NCI-H526 treated with DMSO at 0.1 percent for 48 hours (cell line): ENCODE data around the gene PDPK1.
"Not testable (repeated sequence)": the region's sequence is repeated elsewhere in the genome, so short reads cannot be mapped to it uniquely, and the experiment has no call there.

Experiments used
- DNase-seq: peaks from one replicate; lab custom pipeline; 2025; lab: John Stamatoyannopoulos, UW

PDPK1 gene

DNA sequence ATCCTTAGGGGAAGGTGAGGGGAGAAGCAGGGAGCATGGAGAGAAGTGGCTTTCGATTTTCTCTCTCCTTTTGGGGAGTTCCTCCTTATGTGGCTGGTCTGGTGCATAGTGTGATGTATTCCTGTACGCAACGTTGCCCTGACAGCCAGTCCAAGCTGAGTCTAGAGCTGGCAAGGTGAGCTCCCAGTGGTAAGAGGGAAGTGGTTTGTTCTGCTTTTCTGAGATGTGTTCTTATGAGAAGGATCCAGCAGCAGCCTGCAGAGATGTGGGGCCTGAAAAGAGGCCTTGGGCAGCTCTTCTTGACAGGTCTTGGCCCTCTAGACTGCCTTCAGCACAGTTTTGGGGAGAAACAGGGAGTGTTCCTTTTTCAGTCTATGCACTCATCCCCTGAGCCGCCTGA lies 3.1 kb downstream of the PDPK1 start:
- DNase-seq = not testable (repeated sequence)

DNA sequence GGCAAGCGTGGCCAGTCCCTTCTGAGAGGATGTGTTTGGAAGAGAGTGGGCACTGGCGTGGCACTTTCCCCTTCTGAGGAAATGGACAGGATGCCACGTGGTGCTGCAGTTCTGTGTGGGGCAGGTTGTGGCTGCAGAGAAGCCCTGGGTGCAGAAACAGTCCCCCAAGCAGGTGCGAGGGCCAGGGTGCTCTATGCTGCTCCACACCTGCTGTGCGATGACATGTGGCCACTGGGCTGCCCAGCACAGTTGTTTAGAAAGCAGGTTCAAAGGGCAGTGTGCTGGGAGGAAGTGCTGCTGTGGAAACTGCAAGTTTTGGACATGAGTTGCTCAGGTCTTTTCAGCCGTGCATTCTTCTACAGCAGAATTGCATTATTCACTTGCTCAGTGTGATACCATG lies 3.6 kb downstream of the PDPK1 start:
- not testable (repeated sequence) for DNase-seq

DNA sequence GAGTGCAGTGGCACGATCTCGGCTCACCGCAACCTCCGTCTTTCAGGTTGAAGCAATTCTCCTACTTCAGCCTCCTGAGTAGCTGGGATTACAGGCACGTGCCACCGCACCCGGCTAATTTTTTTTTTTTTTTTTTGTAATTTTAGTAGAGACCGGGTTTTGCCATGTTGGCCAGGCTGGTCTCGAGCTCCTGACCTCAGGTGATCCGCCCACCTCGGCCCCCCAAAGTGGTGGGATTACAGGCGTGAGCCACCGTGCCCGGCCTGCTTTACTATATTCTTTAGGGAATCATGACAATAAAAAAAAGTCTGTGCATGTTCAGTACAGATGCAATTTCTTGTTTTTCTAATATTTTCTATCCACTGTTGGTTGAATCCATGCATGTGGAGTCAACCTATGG lies 6.0 kb downstream of the PDPK1 start:
- DNase-seq = not testable (repeated sequence)

DNA sequence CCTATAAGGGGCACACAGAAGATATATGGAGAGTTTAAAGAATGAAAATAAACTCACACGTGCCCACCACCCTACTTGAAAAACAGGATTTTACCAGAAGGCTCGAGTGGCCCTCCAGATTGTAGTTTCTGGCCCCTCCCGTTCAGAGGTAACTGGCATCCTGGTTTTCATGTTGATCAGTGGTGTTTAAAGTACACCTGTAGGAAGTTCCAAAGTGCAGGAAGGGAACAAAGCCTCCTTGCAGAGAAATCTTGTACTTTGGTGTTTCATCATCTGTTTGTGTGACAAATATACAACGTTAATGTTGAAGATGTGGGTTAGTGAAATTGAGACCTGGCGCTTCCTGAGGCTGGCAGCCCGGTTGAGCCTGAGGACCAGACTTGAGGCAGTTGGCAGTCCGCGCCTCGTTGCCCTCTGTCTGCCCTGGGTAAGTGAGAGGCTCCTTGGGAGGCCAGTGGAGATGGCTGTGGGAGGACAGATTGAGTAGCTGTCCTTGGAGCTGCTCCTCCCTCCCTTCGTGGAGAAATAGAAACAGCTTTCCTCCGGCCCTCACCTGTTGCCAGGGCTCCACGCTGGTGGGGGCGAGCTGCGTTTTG lies 12.6 kb downstream of the PDPK1 start:
- not testable (repeated sequence) for DNase-seq

DNA sequence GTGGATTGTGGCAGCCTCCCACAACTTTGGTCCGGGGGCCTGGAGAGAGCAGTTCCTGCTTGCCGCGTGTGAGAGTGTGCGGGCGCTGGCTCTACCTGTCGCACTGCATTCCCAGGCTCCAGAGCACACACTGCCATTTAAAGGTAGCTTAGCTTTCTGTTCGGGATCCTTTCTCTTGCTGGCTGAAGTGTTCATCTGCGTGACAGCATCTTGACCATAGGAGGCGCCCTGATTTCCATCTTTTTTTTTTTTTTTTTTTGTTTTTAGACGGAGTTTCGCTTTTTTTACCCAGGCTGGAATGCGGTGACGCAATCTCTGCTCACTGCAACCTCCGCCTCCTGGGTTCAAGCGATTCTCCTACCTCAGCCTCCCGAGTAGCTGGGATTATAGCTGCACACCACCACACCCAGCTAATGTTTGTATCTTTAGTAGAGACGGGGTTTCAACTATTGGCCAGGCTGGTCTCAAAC lies 13.6 kb downstream of the PDPK1 start:
- not testable (repeated sequence) for DNase-seq

DNA sequence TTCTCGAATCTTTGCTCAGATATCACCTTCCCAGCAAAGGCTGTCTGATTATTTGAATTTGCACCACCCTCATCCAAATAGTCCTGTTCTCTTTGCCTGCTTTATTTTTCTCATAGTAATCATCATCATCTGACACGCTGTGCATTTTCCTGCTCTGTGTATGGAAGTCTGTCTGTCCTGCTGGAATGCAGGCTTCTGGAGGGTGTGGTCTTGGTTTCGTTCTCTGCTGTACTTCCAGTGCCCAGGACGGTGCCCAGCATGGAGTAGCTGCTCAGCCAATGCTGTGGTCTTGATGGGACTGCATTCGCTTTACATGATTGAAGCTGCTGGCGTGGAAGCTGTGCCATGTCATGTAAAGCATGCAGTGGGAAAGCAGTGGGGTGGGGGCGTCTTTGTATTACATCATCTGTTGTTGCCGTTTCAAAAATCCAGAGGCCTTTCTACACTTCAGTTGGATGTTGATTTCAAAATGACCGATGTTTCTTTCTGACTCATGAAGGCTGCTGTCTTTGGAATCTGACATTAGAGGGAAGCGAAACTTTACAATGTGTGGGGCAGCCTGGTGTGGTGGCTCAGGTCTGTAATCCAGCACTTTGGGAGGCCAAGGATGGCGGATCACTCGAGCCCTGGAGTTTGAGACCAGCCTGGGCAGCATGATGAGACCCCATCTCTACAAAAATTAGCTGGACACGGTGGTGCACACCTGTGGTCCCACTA lies 17.0 kb downstream of the PDPK1 start:
- not testable (repeated sequence) for DNase-seq

DNA sequence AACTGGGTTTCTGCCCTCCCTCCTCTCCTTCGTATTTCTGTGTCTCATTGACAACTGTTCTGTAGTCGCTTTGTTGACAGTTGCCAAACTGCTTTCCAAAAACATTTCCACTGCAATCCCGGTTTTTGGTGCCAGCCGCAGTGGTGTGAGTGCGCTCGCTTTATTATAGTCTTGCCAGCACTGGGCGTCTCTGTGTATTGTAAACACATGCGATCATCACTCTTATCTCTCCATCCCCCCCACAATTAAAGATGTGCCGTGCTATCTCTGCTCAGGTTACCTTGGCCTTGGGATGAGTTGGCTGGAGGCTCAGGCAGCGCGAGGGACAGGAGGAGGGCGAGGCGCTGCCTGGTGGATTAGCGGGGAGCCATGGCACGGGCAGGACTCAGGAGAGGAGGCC lies 19.3 kb downstream of the PDPK1 start:
- not testable (repeated sequence) for DNase-seq

DNA sequence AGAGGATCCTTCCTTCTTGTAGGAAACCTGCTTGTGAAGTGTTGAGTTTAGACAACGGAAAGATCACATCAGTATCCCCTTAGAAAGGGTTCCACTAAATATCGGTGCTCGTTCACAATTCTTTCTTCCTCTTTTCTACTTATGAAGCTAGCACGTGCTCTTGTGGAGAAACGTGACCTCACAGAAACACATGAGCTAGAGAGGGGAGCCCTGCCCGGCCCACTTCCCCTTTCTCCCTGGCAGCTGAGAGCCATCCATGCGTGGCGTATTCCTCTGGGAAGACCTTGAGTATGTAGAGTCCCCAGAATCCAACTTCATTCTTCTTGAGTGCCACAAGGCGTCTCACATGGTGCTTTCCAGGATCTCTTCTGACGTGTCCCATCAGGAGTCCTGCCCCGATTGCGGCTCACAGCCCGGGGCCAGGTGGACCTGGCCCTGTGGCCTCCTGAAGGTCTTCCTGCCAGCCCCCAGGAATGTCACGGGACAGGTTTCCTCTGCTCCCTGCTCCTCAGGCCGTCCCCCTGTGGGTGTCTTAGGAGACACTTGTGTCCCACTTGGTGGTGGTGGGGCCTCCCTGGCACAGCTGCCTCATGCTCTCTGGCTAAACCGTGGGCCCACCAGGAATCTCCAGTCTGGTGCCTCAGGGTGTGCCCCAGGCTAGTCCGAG lies 22.4 kb downstream of the PDPK1 start:
- DNase-seq = not testable (repeated sequence)

DNA sequence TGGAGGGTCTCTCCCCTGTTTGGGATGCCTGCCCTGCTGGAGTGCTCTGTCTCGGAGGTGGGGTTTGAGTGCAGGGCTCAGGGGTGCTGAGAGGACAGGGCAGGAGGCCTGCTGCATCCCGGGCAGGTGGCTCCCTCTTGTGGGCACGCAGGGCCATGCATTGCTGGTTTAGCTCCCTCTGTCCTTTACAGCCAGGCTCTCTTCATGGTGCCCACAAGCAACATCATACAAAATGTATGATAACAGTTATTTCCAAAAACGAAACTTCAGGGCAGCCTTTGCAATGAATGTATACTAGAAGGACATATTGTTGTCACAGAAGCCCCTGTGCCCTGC lies 22.9 kb downstream of the PDPK1 start:
- not testable (repeated sequence) for DNase-seq

DNA sequence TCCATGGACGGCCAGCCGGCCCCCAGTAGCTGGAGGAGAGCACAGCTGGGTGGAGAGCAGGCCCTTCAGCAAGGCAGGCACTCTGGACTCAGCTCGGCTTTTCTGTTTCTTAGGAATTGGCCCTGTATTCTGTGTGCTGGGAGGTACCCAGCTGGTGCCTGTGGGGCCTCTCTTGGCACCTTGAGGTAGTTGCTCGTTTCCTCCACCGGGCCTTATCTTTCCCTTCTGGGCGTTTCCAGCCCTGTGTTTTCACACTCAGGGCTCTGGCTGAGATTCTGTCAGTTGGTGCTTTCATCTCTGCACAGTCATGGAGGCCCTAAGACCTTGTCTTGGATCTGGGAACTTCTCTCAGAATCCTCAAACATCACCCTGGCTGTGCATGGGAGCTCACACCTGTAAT lies 29.7 kb downstream of the PDPK1 start:
- not testable (repeated sequence) for DNase-seq

DNA sequence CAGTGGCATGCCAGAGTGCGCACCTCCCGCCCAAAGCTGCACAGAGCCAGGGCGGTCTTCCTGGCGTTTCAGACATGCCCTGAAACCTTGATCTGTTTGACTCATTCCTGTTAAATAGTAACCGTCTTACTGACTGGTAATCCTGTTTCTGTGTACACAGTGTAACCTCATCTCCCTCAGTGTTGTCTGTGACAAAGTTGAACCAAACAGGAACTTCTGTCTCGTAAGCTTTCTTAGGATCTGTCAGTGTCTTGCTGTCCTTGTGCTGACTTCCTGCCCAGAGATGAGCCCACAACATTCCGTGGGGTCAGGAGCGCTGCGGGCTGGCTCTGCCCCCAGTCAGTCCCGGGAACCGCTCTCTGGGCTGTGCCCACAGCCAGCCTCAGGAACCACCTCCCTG lies 30.8 kb downstream of the PDPK1 start:
- DNase-seq = not testable (repeated sequence)

DNA sequence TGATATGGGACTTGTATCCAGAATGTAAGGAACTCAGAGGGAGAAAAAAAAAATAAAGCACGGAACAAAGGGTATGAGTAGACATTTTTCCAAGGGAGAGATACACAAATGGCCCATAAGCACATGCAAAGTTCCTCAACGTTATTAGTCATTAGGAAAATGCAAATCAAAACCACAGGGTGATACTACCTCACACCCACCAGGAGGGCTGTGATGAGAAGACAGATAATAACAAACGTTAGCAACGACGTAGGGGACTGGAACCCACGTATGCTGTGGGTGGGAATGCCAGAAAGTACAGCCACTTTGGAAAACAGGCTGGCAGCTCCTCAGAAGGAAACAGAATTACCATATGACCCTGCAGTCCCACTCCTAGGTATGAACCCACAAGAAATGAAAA lies 34.9 kb downstream of the PDPK1 start:
- not testable (repeated sequence) for DNase-seq

DNA sequence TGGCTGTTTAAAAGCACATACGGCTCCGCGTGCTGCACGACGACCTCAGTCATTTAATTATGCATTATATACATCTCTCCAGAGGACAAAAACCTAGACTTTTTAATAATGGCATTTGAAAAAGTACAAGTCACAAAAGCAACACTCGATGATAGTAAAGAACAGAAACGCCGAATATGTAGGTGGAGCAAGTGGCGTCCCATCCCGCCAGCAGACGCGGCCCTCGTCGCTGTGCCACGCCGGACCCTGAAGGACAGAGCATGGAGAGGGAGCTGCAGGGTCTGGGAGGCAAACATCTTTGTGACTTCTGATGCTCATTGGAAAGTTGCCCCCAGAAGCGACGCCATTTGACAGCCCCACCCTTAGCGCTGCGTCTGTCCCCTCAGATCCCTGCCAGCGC lies 38.0 kb downstream of the PDPK1 start:
- DNase-seq = not testable (repeated sequence)

DNA sequence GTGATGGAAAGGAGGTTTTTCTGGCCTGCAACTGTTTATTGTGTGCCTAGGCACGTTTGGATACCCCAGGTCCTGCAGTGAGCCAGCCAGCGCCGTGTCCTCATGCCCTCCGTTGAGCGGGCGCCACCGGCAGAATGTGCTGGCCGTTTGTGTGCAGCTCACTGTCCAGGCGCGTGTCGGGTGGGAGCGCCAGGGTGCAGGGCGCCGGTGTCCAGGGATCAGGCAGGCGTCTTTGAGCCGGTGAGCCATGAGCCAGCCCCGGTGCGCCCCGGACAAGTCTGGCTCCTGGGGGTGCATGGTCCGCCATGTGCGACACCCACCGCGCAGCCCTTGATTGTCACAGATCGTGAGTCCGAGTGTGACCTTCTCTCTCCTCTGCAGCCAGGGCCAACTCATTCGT lies 39.2 kb downstream of the PDPK1 start:
- not testable (repeated sequence) for DNase-seq

DNA sequence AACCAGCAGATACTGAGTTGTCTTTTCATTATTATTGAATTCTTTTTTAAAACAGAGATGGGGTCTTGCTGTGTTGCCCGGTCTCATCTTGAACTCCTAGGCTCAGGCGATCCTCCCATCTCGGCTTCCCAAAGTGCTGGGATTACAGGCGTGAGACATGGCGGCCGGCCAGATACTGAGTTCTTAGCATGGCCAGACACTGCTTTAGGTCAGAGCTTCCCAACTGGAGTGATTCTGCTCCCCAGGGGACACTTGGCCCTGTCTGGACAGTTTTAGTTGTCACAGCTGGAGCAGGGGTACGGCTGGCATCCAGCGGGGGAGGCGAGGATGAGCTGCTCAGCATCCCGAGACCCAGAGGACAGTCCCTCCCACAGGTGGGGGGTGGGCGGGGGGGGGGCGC lies 41.1 kb downstream of the PDPK1 start:
- DNase-seq = not testable (repeated sequence)

DNA sequence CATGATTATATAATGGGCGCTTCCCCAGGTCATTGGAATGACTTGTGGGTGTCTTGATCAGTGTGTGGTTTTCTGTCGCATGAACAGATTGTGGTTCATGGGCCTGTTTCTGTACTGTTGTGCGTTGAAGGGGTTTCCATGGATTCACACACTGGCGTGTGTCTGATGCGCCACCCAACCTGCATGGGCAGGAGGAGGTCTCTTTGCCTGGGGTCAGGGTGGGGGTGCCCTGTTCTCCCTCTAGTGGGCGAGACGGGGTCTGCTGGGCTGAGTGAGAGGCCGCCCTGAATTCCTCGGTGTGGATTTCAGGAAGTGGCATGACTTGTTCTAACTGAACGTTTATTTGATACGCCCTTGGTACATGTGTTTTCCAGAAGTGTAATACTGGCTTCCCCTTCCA lies 42.3 kb downstream of the PDPK1 start:
- not testable (repeated sequence) for DNase-seq

DNA sequence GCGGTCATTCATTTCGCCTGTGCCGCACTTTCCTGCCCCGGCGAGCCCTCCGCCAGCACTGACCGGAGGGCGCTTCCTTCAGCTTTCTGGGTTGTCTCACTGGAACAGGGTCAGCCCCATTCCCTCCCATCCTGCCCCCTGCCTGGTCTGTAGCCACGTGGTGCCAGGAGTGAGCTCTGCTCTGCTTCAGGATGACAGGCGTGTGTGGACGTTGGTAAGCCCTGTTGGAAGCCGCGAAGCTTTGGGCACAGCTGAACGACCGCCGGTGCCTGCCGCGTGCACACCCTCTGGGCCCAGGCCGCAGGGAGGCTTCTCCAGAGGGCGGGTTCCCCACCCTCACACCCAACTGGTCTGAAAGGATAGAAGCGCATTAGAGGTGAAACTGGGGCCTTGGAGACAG lies 43.0 kb downstream of the PDPK1 start:
- DNase-seq = not testable (repeated sequence)

DNA sequence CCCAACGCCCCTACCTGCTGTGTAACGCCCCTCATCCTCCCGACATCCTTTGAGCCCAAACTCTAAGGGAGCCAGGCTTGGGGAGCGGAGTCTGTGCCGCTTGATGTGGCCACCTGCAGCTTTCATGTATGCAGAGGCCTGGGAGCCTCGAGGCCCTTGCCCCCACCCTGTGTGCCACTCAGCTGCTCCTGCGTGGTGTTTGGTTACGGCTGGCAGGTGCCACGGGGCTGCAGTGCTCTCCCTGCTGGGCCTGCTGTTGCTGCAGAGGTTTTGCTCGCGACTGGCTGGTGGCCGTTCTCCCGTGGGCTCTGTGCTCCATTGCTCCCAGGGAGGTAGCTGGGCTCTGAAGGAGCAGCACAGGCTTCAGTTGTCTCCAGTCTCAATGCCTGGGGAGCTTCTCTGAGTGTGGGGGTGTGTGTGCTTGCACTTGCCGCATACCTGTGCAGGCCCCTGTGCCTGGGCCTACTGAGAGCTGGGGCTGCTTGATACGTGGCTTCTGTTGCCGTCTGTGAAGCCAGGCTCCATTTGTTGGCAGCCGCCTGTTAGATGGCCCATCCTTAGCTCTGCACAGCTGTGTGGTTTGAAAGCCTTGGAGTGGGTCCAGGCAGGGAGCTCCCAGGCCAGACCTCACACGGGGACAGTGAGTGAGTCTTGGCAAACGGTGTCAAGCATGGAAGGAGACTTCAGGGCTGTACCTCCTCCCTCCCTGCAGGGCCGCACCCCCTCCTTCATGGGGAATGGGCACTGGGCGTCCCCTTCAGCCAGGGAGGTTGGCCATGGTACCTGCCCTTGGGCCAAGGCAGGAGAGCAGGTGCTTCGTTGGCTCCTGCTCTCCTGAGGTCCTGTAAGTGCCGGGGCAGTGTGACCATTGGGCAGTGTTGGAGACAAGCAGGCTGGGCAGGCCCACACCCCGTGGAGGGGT lies 47.2 kb downstream of the PDPK1 start:
- DNase-seq = no peak

DNA sequence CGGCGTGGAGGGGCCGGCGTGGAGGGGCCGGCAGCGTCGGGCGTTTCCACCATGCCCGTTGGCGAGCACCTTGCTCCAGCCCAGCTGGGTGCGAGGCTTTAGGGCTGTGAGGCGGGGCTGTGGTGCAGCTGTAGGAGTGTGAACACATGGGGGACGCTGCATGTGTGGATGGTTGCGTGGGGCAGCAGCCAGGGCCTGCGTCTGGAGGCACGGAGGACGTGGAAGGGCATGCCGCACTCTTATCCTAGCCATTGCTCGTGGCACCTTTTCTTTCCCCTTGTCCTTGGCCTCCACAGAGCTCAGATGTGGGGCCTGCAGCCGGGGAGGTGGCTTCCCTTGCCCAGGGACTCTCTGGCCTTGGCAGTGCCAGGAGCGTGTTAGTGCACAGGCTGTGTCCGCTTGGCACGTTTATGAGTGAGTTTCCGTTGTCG lies 47.8 kb downstream of the PDPK1 start:
- no peak for DNase-seq

DNA sequence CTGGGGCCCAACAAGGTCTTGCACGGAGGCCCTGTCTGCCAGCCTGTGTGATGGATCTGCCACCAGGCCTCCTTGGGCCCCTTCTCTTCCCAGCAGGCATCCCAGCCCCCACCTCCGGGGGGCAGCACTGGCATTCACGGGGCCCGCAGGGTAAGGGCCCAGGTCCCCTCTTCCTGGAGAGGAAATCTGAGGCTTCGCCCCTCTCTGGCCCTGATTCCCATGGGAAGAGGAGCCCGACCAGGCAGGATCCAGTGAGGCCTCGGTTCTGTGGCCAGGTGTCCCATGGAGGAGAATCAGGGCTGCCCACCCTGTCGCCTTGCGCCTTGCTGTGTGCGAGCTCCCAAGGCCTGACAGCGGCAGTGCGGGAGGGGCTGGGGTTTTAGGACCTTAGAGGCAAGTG lies 48.4 kb downstream of the PDPK1 start:
- no peak for DNase-seq

DNA sequence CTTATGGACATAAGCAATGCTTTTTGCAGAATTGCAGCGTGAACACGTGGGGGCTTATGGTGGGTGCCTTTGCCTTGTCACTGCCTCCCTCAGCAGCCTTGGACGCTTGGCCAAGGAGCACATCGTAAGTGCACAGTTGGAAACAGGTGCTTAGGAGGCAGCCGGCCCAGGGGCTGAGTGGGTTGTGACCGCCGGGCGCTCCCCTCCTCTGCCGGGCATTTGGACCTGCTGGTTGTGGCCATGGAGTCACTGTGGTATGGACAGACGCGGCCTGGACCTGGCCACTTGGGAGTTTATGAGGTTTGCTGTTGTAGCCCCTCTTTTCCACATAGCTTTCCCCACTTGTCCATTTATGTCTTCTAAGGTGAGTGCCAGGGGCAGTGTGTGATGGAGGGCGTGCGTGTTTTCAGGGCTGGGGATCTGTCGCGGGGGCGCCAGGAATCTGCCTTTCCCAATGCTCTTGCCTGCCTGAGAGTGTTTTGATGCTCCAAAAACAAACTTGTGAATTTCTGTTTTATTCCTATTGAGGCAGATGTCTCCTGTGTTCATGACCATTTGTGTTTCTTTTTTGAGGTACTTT lies 49.2 kb downstream of the PDPK1 start:
- no peak for DNase-seq
